HG03457 (cell line): Measurements from ENCODE around the gene TRIM63.

Experiments
- ATAC-seq: cut with Tn5 transposase; IDR thresholded peaks from one replicate; pipeline ENCODE4 v1.9.1; 2021; ENCODE audit warnings: moderate number of reproducible peaks; ENCODE audit not compliant: unreplicated experiment

Gene TRIM63

GRCh38 chr1:26089125-26089524 lies 21.7 kb upstream of the TRIM63 start:
- no peak for ATAC-seq

DNA sequence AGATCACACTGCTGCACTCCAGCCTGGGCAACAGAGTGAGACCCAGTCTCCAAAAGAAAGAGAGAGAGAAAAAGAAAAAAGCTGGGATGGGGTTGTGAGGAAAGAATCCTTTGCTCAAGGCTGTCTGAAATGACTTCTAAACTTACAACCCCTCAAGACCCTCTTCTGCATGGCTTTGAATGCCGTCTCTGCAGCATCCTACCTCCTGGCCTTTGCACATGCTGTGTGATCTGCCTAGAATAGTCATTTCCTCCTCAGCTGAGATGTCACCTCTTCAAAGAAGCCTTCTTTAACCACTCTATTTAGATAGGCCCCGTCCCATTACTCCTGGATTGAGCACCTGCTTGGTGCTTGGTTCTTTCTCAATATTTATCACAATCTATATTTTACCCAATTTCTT lies 17.4 kb upstream of the TRIM63 start:
- no peak for ATAC-seq

- no peak for ATAC-seq
Measured at GRCh38 chr1:26084091-26084561, 16.7 kb upstream of the TRIM63 start.

GRCh38 chr1:26083208-26083607 lies 15.8 kb upstream of the TRIM63 start:
- ATAC-seq = no peak

GRCh38 chr1:26082020-26082350 lies 14.6 kb upstream of the TRIM63 start:
- no peak for ATAC-seq

DNA sequence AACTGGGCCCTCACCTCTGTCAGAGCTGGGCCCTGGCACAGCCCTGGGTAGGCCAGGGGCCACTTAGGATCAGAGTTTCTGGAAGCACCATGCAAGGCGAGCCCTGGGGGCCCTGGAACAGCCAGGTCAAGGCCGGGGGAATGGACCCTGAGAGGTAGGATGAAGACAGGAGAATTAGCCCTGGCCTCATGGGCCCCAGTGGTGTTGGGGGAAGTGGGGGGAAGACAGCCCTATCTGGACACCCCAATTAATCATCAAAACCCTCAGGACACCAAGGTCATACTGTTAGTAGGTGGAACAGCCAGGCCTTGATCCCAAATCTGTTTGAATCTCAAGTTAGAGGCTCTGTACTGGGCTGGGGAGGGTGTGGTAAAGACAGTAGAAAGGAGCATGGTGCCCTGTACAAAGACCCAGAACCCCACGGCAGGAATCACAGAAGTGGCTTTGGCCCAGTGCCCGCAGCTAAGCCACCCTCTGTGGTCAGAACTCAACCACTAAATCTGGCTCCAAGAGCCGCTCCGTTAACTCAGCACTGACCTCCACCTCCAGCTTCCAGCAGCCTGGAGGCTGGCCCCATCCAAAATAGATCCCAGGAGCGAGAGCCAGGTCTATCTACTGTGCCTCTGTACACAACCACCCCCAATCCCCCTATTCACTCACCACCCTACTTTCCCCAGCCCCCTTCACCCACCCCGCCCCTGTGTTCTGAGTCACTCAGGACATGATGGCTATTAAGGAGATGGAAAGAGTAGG lies 14.0 kb upstream of the TRIM63 start:
- no peak for ATAC-seq

- no peak for ATAC-seq
Measured at GRCh38 chr1:26079960-26080814, 12.8 kb upstream of the TRIM63 start.

- no peak for ATAC-seq
Measured at GRCh38 chr1:26079178-26079563, 11.7 kb upstream of the TRIM63 start.

DNA sequence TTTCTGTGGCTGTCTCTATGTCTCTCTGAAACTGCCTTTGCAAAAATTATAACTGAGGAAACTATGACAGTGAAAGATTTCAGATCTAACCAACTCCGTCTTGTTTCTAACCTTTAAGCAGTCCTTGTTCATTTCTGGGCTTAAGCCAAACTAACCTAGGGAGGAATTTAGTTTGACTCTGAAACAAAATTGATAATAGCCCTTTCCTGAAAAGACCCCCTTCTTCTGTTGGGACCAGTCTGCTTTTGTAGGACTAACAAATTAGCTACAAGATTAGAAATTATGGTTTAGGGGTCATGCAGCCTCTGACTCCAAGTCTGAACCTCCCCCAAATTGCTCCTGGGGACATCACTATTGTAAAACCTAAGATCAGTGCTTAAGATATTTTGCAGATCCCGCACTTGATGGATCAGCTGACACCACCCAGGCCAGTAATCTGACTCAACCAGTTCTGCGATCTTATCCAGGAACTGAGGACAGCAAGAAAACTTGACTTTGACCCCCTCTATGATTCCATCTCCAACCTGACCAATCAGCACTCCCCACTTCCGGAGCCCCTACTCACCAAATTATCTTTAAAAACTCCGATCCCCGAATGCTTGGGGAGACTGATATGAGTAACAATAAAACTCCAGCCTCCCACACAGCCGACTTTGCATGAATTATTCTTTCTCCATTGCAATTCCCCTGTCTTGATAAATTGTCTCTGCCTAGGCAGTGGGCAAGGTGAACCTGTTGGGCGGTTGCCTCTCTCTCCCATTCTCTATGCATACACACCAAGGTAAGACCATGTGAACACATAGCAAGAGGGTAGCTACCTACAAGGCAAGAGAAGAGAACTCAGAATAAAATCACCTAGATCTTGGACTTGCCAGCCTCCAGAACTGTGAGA lies 11.1 kb upstream of the TRIM63 start:
- ATAC-seq = no peak

- no peak for ATAC-seq
Measured at GRCh38 chr1:26077524-26077923, 10.1 kb upstream of the TRIM63 start.

GRCh38 chr1:26075421-26076144 lies 8.2 kb upstream of the TRIM63 start:
- ATAC-seq = no peak

GRCh38 chr1:26072305-26072704 lies 4.9 kb upstream of the TRIM63 start:
- ATAC-seq = no peak

GRCh38 chr1:26070963-26071342 lies 3.5 kb upstream of the TRIM63 start:
- ATAC-seq = no peak

DNA sequence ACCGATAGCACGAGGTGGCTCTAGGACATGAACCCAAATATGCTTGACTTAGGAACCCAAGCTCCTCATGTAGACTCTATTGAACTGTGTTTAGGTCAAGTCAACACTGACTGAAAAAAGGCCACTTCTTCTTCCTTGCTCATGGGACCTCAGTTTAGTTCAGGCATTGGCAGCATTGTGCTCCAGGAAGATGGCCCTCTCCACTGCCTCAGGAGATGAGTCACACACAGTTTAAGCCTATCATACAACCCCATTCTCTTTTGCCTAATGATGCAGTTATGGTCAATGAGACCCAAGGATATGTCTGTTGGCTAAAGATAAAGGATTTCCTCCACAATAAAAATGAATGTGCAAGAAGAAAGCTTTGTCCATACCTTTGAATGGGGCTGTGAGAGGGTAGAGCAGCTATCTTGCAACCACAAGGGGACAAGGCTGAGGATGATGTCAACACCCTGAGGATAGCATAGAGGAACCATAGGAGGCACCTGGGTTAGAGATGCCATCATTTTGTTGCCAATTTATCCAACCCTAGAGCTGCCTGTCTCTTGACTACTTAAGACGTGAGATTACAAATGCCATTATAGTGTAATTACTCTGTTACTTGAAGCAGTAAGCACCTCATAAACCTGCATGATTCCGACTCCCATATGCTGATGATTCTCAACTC lies 3.0 kb upstream of the TRIM63 start:
- no peak for ATAC-seq

GRCh38 chr1:26069941-26070295 lies 2.5 kb upstream of the TRIM63 start:
- no peak for ATAC-seq

- ATAC-seq = no peak
Measured at GRCh38 chr1:26066857-26067256, 573 bp downstream of the TRIM63 start.

- ATAC-seq = no peak
Measured at GRCh38 chr1:26066160-26066559, 1.3 kb downstream of the TRIM63 start.

- ATAC-seq = no peak
Measured at GRCh38 chr1:26064553-26064952, 2.9 kb downstream of the TRIM63 start.

DNA sequence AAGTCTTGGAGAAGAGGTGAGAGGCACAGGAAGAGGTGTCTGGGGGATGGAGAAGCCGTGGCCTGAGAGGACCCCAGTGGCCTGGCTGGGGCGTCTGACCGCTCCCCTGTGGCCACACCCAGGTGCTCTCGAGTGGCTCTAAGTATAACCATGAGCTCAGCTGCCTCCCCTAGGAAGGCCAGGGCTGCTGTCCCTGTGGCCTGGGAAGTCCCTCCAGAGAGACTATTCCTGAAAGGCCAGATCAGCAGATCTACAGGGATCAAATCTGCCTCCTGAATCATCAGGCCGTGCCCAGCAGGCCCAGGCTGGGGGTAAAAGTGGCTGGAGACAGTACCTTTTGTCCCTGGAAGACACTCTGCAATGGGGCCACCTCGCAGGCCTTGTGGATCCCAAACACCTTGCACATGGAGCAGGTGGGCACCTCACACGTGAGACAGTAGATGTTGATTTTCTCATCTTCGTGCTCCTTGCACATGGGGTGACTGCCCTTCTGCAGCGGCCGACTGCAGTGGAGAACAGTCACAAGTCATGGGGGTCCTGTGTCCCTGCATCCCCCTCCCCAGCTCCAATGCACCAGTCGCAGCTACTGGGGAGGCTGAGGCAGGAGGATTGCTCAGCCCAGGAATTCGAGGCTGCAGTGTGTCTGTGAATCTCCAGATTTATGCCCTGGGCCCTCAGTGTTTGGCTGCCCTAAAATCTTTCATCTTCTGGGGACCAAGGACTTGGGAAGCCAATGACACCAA lies 6.4 kb downstream of the TRIM63 start:
- no peak for ATAC-seq

DNA sequence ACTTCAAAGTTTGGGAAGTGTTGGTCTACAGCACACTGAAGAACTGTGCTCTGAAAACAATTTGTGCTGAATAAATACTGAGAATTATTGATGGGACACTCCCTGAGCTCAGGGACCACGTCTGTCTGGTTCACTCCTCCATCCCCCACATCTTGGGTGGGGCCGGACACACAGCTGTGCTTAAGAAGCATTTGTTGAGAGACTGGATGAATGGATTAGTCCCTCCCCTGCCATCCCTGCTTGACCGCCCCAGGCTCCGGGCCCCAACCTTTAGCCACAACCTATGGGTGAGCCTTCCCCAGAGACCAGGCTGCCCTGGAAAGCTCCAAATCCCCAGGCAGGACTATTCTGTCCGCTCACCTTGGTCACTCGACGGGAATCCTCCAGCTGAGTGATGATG lies 7.5 kb downstream of the TRIM63 start:
- no peak for ATAC-seq
